Measurements from ENCODE around the gene CADM1.
A peak's percentile ranks its signal among the peaks of the same experiment; 100 is the strongest.

The CADM1 gene

GRCh38 chr11:115324581-115325432 lies 179.4 kb downstream of the CADM1 start:
- H3K4me3 ChIP-seq (ENCODE audit: low read depth in 1 of 2, low read length in 2 of 2), result peak overlapping the region in 1 of 2 donors; percentile 2
- H3K27ac ChIP-seq (ENCODE audit: low read length), result no peak overlapping the region
- no peaks in the 10 kb centered on the region for H3K4me1 ChIP-seq (ENCODE audit: control insufficient read depth in 1 of 2, insufficient read depth in 2 of 2, low read length in 2 of 2)

GRCh38 chr11:115322553-115323203 lies 181.5 kb downstream of the CADM1 start:
- H3K4me1 ChIP-seq (ENCODE audit: control insufficient read depth in 1 of 2, insufficient read depth in 2 of 2, low read length in 2 of 2), result peaks cover 0 to under 1% of the 10 kb centered on the region in 2 donors
- H3K27me3 ChIP-seq (ENCODE audit: low read depth, low read length), result no peaks in the 10 kb centered on the region
- H3K36me3 ChIP-seq (ENCODE audit: control insufficient read depth in 1 of 2, insufficient read depth in 2 of 2, low read length in 2 of 2), result no peaks in the 10 kb centered on the region
- no peaks in the 10 kb centered on the region for H3K9me3 ChIP-seq (ENCODE audit: control insufficient read depth in 1 of 2, low read length in 2 of 2)
- no peak overlapping the region for H3K27ac ChIP-seq (ENCODE audit: low read length)
- H3K4me3 ChIP-seq (ENCODE audit: low read depth in 1 of 2, low read length in 2 of 2), result no peak overlapping the region

More at GRCh38 chr11:115324581-115325432, 179.4 kb downstream of the CADM1 start:
- Histone ChIP-seq H3K9me3 (ENCODE audit: control insufficient read depth in 1 of 2, low read length in 2 of 2) (no peaks in the 10 kb centered on the region), H3K36me3 (ENCODE audit: control insufficient read depth in 1 of 2, insufficient read depth in 2 of 2, low read length in 2 of 2) (no peaks in the 10 kb centered on the region), H3K27me3 (ENCODE audit: low read depth, low read length) (no peaks in the 10 kb centered on the region)

- Histone ChIP-seq H3K4me3 (ENCODE audit: low read depth in 1 of 2, low read length in 2 of 2) (no peak overlapping the region), H3K27me3 (ENCODE audit: low read depth, low read length) (no peaks in the 10 kb centered on the region), H3K27ac (ENCODE audit: low read length) (no peak overlapping the region)
Observed at GRCh38 chr11:115321605-115322289, 182.5 kb downstream of the CADM1 start.

GRCh38 chr11:115317277-115318185 lies 186.7 kb downstream of the CADM1 start:
- Histone ChIP-seq H3K4me1 (ENCODE audit: control insufficient read depth in 1 of 2, insufficient read depth in 2 of 2, low read length in 2 of 2) (peaks cover 0 to 6% of the 10 kb centered on the region in 2 donors), H3K36me3 (ENCODE audit: control insufficient read depth in 1 of 2, insufficient read depth in 2 of 2, low read length in 2 of 2) (no peaks in the 10 kb centered on the region), H3K9me3 (ENCODE audit: control insufficient read depth in 1 of 2, low read length in 2 of 2) (no peaks in the 10 kb centered on the region), H3K27ac (ENCODE audit: low read length) (no peak overlapping the region), H3K27me3 (ENCODE audit: low read depth, low read length) (no peaks in the 10 kb centered on the region), H3K4me3 (ENCODE audit: low read depth in 1 of 2, low read length in 2 of 2) (no peak overlapping the region)

More at GRCh38 chr11:115321605-115322289, 182.5 kb downstream of the CADM1 start:
- Histone ChIP-seq H3K4me1 (ENCODE audit: control insufficient read depth in 1 of 2, insufficient read depth in 2 of 2, low read length in 2 of 2) (peaks cover 0 to 3% of the 10 kb centered on the region in 2 donors), H3K9me3 (ENCODE audit: control insufficient read depth in 1 of 2, low read length in 2 of 2) (no peaks in the 10 kb centered on the region), H3K36me3 (ENCODE audit: control insufficient read depth in 1 of 2, insufficient read depth in 2 of 2, low read length in 2 of 2) (no peaks in the 10 kb centered on the region)

- H3K27ac ChIP-seq (ENCODE audit: low read length), result no peak overlapping the region
- peaks cover 0 to 6% of the 10 kb centered on the region in 2 donors for H3K4me1 ChIP-seq (ENCODE audit: control insufficient read depth in 1 of 2, insufficient read depth in 2 of 2, low read length in 2 of 2)
- H3K4me3 ChIP-seq (ENCODE audit: low read depth in 1 of 2, low read length in 2 of 2), result no peak overlapping the region
- no peaks in the 10 kb centered on the region for H3K36me3 ChIP-seq (ENCODE audit: control insufficient read depth in 1 of 2, insufficient read depth in 2 of 2, low read length in 2 of 2)
- H3K9me3 ChIP-seq (ENCODE audit: control insufficient read depth in 1 of 2, low read length in 2 of 2), result no peaks in the 10 kb centered on the region
- H3K27me3 ChIP-seq (ENCODE audit: low read depth, low read length), result no peaks in the 10 kb centered on the region
Observed at GRCh38 chr11:115316696-115317095, 187.5 kb downstream of the CADM1 start.

- no peaks in the 10 kb centered on the region for H3K27me3 ChIP-seq (ENCODE audit: low read depth, low read length)
- no peaks in the 10 kb centered on the region for H3K36me3 ChIP-seq (ENCODE audit: control insufficient read depth in 1 of 2, insufficient read depth in 2 of 2, low read length in 2 of 2)
- H3K4me1 ChIP-seq (ENCODE audit: control insufficient read depth in 1 of 2, insufficient read depth in 2 of 2, low read length in 2 of 2), result peaks cover 0 to 6% of the 10 kb centered on the region in 2 donors
- H3K27ac ChIP-seq (ENCODE audit: low read length), result no peak overlapping the region
- no peaks in the 10 kb centered on the region for H3K9me3 ChIP-seq (ENCODE audit: control insufficient read depth in 1 of 2, low read length in 2 of 2)
- H3K4me3 ChIP-seq (ENCODE audit: low read depth in 1 of 2, low read length in 2 of 2), result no peak overlapping the region
Observed at GRCh38 chr11:115314330-115314920, 189.8 kb downstream of the CADM1 start.

GRCh38 chr11:115313224-115313838 lies 190.9 kb downstream of the CADM1 start:
- Histone ChIP-seq H3K4me1 (ENCODE audit: control insufficient read depth in 1 of 2, insufficient read depth in 2 of 2, low read length in 2 of 2) (peaks cover 0 to 6% of the 10 kb centered on the region in 2 donors), H3K9me3 (ENCODE audit: control insufficient read depth in 1 of 2, low read length in 2 of 2) (no peaks in the 10 kb centered on the region), H3K4me3 (ENCODE audit: low read depth in 1 of 2, low read length in 2 of 2) (no peak overlapping the region), H3K36me3 (ENCODE audit: control insufficient read depth in 1 of 2, insufficient read depth in 2 of 2, low read length in 2 of 2) (no peaks in the 10 kb centered on the region), H3K27ac (ENCODE audit: low read length) (no peak overlapping the region), H3K27me3 (ENCODE audit: low read depth, low read length) (no peaks in the 10 kb centered on the region)

- Histone ChIP-seq H3K9me3 (ENCODE audit: control insufficient read depth in 1 of 2, low read length in 2 of 2) (no peaks in the 10 kb centered on the region), H3K36me3 (ENCODE audit: control insufficient read depth in 1 of 2, insufficient read depth in 2 of 2, low read length in 2 of 2) (no peaks in the 10 kb centered on the region), H3K27me3 (ENCODE audit: low read depth, low read length) (no peaks in the 10 kb centered on the region), H3K27ac (ENCODE audit: low read length) (no peak overlapping the region), H3K4me3 (ENCODE audit: low read depth in 1 of 2, low read length in 2 of 2) (no peak overlapping the region), H3K4me1 (ENCODE audit: control insufficient read depth in 1 of 2, insufficient read depth in 2 of 2, low read length in 2 of 2) (peaks cover 0 to 3% of the 10 kb centered on the region in 2 donors)
Observed at GRCh38 chr11:115311949-115312348, 192.3 kb downstream of the CADM1 start.

GRCh38 chr11:115306689-115307088 lies 197.5 kb downstream of the CADM1 start:
- H3K9me3 ChIP-seq (ENCODE audit: control insufficient read depth in 1 of 2, low read length in 2 of 2), result no peaks in the 10 kb centered on the region
- no peaks in the 10 kb centered on the region for H3K4me1 ChIP-seq (ENCODE audit: control insufficient read depth in 1 of 2, insufficient read depth in 2 of 2, low read length in 2 of 2)
- no peaks in the 10 kb centered on the region for H3K27me3 ChIP-seq (ENCODE audit: low read depth, low read length)
- H3K4me3 ChIP-seq (ENCODE audit: low read depth in 1 of 2, low read length in 2 of 2), result no peak overlapping the region
- no peak overlapping the region for H3K27ac ChIP-seq (ENCODE audit: low read length)
- H3K36me3 ChIP-seq (ENCODE audit: control insufficient read depth in 1 of 2, insufficient read depth in 2 of 2, low read length in 2 of 2), result no peaks in the 10 kb centered on the region

All from muscle layer of duodenum (tissue), 2 donors.